DOHH2 (cell line): Measurements from ENCODE around the gene EXOC3.
A peak's percentile ranks its signal among the peaks of the same experiment; 100 is the strongest.

Source experiments
- H3F3A ChIP-seq: fragments of 200-600 bp; sonication (generic), shearing (Covaris generic); 2 replicates; pipeline ENCODE4 v1.6.0; 2016; ENCODE audit warnings: antibody characterized with exemption, mild to moderate bottlenecking; ENCODE audit not compliant: control insufficient read depth, insufficient read depth
- H3K27ac ChIP-seq: fragments of 200-600 bp; sonication (generic); 2 replicates; pipeline ENCODE4 v1.5.1; 2014; ENCODE audit warnings: low read depth, mild to moderate bottlenecking, low read length, moderate library complexity
- H3K27me3 ChIP-seq: fragments of 200-600 bp; sonication (generic); 2 replicates; pipeline ENCODE4 v1.6.1; 2014; ENCODE audit warnings: mild to moderate bottlenecking, low read length, mixed read lengths; ENCODE audit not compliant: control insufficient read depth
- H3K36me3 ChIP-seq: fragments of 200-600 bp; sonication (generic); 2 replicates; pipeline ENCODE4 v1.6.1; 2014; ENCODE audit warnings: mild to moderate bottlenecking, low read length, moderate library complexity, mixed read lengths; ENCODE audit not compliant: control insufficient read depth
- H3K4me1 ChIP-seq: fragments of 200-600 bp; sonication (generic); 2 replicates; pipeline ENCODE4 v1.6.1; 2014; ENCODE audit warnings: mild to moderate bottlenecking, low read length, mixed read lengths; ENCODE audit not compliant: control insufficient read depth
- H3K4me2 ChIP-seq: fragments of 200-600 bp; sonication (generic); 2 replicates; pipeline ENCODE4 v1.6.0; 2014; ENCODE audit warnings: mild to moderate bottlenecking, low read length, moderate library complexity
- H3K4me3 ChIP-seq: fragments of 200-600 bp; sonication (generic); 2 replicates; pipeline ENCODE4 v1.5.1; 2014; ENCODE audit warnings: mild to moderate bottlenecking, low read length, mixed read lengths
- H3K79me2 ChIP-seq: fragments of 200-600 bp; sonication (generic); 2 replicates; pipeline ENCODE4 v1.6.1; 2014; ENCODE audit warnings: mild to moderate bottlenecking, low read length, mixed read lengths; ENCODE audit not compliant: control insufficient read depth
- H3K9me2 ChIP-seq: fragments of 200-600 bp; sonication (generic); replicated peaks from 2 replicates; pipeline ENCODE4 v1.6.1; 2014; ENCODE audit warnings: mild to moderate bottlenecking, low read length, mixed read lengths; ENCODE audit not compliant: control insufficient read depth
- H3K9me3 ChIP-seq: fragments of 200-600 bp; sonication (generic); 2 replicates; pipeline ENCODE4 v1.6.1; 2014; ENCODE audit warnings: antibody characterized with exemption, low read length, mixed read lengths; ENCODE audit not compliant: control insufficient read depth, insufficient read depth
- H4K20me1 ChIP-seq: fragments of 200-600 bp; sonication (generic); 2 replicates; pipeline ENCODE4 v1.6.0; 2014; ENCODE audit warnings: low read depth, mild to moderate bottlenecking, antibody characterized with exemption, low read length, moderate library complexity; ENCODE audit not compliant: control insufficient read depth, insufficient read depth
- EZH2phosphoT487 ChIP-seq: fragments of 200-600 bp; sonication (generic); IDR thresholded peaks from 2 replicates; pipeline ENCODE4 v1.6.1; 2017; ENCODE audit warnings: borderline replicate concordance, mild to moderate bottlenecking, antibody characterized with exemption, low read length, moderate library complexity, mixed read lengths
- TF ChIP-seq, protein P1 (sequence below): fragments of 200-600 bp; sonication (generic); IDR thresholded peaks from one replicate; pipeline ENCODE4 v1.5.1; 2014; ENCODE audit warnings: antibody characterized with exemption, mild to moderate bottlenecking, low read depth, low read length; ENCODE audit not compliant: poor library complexity, severe bottlenecking

Gene EXOC3

GRCh38 chr5:398475-399295, 44.3 kb upstream of the EXOC3 start:
- H3F3A ChIP-seq, result peaks cover 30% of the 10 kb centered on the region
- H3K4me2 ChIP-seq, result peak overlapping the region; percentile 97
- peaks cover 97% of the 10 kb centered on the region for H3K4me1 ChIP-seq
- H3K27me3 ChIP-seq, result no peaks in the 10 kb centered on the region
- H3K9me3 ChIP-seq, result no peaks in the 10 kb centered on the region
- H3K79me2 ChIP-seq, result peaks cover 10% of the 10 kb centered on the region
- H3K9me2 ChIP-seq, result no peaks in the 10 kb centered on the region
- peak overlapping the region; percentile 74 for H3K4me3 ChIP-seq
- H3K36me3 ChIP-seq, result peaks cover 21% of the 10 kb centered on the region
- TF ChIP-seq, protein P1, sequence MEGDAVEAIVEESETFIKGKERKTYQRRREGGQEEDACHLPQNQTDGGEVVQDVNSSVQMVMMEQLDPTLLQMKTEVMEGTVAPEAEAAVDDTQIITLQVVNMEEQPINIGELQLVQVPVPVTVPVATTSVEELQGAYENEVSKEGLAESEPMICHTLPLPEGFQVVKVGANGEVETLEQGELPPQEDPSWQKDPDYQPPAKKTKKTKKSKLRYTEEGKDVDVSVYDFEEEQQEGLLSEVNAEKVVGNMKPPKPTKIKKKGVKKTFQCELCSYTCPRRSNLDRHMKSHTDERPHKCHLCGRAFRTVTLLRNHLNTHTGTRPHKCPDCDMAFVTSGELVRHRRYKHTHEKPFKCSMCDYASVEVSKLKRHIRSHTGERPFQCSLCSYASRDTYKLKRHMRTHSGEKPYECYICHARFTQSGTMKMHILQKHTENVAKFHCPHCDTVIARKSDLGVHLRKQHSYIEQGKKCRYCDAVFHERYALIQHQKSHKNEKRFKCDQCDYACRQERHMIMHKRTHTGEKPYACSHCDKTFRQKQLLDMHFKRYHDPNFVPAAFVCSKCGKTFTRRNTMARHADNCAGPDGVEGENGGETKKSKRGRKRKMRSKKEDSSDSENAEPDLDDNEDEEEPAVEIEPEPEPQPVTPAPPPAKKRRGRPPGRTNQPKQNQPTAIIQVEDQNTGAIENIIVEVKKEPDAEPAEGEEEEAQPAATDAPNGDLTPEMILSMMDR, result no peak
- TF ChIP-seq EZH2phosphoT487, result no peak
- H4K20me1 ChIP-seq, result no peaks in the 10 kb centered on the region
- H3K27ac ChIP-seq, result peak overlapping the region; percentile 100

DNA sequence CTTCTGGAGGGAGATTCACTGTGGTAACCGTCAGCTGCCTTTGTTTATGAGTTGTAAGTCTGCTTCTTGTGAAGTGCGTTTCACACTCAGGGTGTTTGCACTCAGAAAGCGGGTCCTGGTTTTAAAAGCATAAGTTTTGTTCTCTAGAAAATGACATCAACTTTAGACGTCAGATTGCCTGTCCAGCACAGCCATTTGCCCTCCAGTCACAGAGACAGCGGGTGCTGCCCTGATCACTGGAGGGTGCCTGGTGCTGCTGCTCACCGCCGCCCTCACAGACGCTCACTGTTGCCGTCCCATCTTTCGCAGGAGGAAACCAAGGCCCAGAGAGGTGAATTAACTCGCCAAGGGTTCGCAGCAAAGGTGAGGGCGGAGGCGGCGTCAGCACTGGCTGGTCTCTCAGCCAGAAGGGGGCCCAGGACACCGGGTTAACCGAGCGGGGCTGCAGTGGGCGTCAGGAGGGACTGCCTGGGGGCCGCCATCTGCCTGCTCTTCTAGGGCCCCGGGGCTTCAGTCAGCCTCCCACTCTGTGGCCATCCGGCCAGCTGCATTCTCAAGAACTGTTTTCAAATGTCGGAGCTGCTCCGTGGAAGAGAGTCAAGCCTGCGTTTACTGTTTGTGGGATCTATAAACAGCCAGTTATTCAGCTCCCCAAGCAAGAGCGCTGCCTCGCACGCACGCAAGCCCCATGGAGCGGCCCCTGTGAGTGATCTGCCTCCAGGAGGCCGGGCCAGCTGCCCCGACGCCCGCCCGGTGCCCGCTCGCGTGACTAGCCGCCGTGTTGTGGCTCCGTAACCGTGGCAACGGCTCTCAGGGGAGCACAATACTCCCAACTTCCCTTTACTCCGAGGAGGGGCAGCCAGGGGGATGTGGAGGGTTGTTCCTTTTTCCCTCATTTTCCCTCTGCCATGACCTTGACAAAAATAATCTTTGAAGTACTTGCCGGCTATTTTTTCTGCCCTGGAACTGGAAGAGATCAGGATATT, 43.4 kb upstream of the EXOC3 start:
- peaks cover 35% of the 10 kb centered on the region for H3F3A ChIP-seq
- no peaks in the 10 kb centered on the region for H4K20me1 ChIP-seq
- H3K36me3 ChIP-seq, result peaks cover 29% of the 10 kb centered on the region
- no peak for TF ChIP-seq EZH2phosphoT487
- TF ChIP-seq, protein P1, result peak; percentile 51
- no peaks in the 10 kb centered on the region for H3K9me3 ChIP-seq
- H3K4me3 ChIP-seq, result peak overlapping the region; percentile 74
- H3K4me2 ChIP-seq, result peak overlapping the region; percentile 97
- H3K79me2 ChIP-seq, result peaks cover 6% of the 10 kb centered on the region; the same call in 1 of the 2 replicates
- peak overlapping the region; percentile 100 for H3K27ac ChIP-seq
- H3K9me2 ChIP-seq, result no peaks in the 10 kb centered on the region
- peaks cover 97% of the 10 kb centered on the region for H3K4me1 ChIP-seq
- no peaks in the 10 kb centered on the region for H3K27me3 ChIP-seq

GRCh38 chr5:400282-401145, 42.5 kb upstream of the EXOC3 start:
- Histone ChIP-seq H3K36me3 (peaks cover 34% of the 10 kb centered on the region), H3K4me2 (peak overlapping the region; percentile 97), H3K9me3 (no peaks in the 10 kb centered on the region), H3K79me2 (no peaks in the 10 kb centered on the region; the same call in 1 of the 2 replicates), H4K20me1 (no peaks in the 10 kb centered on the region), H3K4me1 (peaks cover 97% of the 10 kb centered on the region), H3K27me3 (no peaks in the 10 kb centered on the region), H3K9me2 (no peaks in the 10 kb centered on the region), H3K27ac (peak overlapping the region; percentile 100), H3F3A (peaks cover 35% of the 10 kb centered on the region), H3K4me3 (peak overlapping the region; percentile 74)
- TF ChIP-seq, protein P1, result no peak
- TF ChIP-seq EZH2phosphoT487, result no peak
